Activated CD4-positive, CD25-positive, alpha-beta regulatory T cell treated with anti-CD3 and anti-CD28 coated beads, Interleukin-2, amount 50 U/mL, for 72 hours (primary cell): ENCODE measurements around the gene GIPC1.
"Not testable (repeated sequence)": the region's sequence is repeated elsewhere in the genome, so short reads cannot be mapped to it uniquely, and the experiment has no call there.

Experiments used
- DNase-seq: peaks from one replicate; pipeline ENCODE4 v3.0.0; 2021

The GIPC1 gene

DNA sequence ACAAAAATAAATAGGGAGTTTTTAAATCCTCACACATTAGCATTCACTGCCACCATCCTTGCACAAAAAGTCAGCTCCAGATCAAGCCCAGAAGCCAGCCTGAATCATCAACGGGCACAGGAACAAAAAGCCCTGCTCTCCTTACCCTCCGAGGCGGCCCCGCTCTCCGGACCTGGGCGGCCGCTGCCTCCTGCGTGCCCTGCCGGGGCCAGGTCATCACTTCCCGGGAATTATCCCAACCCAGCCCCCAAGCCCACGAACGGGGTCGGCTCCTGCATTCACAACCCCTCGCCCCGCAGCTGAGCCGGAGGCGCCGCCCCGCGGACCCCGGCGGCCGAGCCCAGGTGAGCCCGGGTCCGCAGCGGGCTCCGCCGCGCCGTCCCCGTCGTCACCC, 21.5 kb upstream of the GIPC1 start:
- no peak for DNase-seq

DNA sequence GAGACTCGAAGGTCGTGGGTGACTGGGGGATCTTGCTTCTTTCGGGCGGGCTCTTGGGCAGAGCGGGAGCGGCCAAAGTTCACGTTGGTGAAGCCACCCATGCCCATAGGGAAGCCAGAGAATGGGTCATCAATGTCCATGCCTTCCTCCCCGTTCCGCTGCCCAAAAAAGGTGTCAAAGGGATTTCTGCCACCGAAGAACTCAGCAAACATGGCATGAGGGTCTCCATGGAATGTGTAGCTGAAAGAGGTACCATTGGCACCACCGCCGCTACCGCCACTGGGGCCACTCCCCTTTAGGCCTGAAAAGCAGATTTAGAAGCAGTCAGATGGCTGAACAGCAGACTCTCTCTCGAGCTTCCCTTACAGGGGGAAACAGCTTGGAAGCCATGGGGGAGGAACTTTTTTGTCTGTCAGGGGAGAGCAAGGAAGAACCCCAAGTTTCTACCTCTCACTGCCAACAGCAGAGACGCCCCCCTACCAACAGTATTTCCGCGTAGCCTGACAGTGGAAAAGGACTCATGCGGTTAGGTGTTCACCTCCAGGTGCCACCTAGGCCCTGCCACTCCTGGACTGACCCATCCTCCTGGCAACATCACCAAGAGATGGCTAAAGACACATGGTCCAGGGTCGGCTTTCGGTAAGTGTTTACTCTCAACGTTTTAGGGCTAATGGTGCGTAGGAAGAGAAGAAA, 21.0 kb upstream of the GIPC1 start:
- DNase-seq, result no peak

DNA sequence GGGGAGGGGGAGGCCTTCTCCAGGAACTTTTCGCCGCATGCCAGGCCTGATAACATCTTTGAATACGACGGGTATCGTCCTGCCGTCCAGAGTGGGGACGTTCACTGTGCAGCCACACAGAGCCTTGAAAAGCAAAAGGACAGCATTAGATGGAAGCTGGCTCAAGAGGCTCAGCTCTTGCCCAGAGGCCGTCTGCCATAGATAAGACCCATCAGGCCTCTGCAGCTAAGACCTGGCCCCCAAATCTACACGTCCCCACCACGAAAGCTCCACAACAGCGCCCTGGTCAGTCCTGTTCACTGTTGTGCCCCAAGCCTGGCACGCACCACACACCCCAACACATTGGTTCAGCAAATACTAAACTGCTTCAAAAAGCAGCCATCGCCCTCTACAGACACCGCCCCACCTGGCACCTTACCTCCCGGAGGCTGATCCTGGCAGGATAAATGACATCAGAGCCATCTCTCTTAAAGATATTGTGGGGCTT, 20.2 kb upstream of the GIPC1 start:
- no peak for DNase-seq

DNA sequence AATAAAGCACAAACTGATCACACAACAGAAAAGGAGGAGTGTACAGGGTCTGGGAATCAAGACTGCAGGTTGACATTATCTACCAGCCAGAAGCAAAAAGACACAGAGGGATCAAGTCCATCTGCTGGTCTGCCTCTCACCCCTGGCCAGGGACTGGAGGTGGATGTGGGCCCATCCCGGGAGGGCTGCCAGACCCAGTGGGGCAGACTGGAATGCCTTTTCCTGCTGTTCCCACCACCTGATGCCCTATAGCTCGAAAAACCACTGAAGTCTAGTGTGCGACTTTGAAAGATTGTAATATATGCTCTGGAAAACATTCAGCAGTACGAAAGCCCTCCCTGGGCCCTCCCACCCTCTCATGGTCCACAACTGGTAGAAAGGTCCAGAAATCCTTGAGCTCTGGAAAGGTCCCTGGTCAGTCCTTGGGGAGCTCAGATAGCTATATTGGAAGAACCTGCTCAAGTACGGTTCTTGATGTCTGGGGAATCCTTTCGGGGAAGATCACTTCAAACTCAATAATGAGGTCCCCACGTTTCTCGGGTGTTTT, 19.6 kb upstream of the GIPC1 start:
- no peak for DNase-seq

DNA sequence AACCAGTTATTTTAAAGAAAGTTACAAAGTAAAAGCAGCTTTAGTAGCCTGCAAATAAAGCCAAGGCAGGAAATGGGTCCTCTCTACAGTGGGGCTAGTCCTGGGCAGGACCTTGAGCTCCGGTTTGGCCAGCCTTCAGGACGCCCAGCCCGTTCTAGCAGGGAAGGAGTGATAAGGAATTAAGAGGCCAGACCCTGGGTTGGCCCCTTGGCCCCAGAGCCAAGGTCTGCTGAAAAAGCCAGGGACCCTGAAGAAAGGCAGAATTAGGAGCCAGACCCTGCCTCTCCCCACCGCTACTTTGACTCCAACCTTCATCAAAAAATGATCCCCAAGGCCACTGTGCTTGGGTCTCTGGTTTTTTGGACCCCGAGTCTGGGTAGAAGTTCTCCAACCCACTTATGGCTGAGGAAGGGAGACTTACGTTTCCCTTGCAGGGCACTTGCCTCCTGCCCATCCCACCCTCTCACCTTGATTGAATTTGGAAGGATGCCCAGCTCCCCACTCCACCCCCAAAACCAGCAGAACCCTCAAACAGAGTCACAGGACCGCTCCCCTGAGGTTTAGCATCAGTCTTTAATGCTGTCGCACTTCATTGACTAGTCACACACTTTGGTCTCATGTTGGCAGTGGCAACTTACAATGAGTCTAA, 18.4 kb upstream of the GIPC1 start:
- no peak for DNase-seq

DNA sequence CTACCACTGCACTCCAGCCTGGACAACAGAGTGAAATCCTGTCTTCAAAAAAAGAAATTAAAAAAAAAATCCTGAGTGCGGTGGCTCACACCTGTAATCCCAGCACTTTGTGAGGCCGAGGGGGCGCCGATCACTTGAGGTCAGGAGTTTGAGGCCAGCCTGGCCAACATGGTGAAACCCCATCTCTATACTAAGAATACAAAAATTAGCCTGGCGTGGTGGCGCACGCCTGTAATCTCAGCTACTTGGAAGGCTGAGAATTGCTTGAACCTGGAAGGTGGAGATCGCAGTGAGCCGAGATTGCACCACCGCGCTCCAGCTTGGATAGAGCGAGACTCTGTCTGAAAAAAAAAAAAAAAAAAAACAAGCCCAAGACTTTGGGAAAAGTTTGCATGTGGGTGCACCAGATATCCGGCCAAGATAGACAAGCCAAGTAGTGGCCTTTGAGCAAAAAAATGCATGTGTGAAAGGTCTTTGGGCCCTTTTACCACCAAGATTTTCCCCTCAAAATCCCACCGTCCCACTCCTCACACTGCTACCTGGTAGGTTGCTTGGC, 16.6 kb upstream of the GIPC1 start:
- DNase-seq, result no peak

DNA sequence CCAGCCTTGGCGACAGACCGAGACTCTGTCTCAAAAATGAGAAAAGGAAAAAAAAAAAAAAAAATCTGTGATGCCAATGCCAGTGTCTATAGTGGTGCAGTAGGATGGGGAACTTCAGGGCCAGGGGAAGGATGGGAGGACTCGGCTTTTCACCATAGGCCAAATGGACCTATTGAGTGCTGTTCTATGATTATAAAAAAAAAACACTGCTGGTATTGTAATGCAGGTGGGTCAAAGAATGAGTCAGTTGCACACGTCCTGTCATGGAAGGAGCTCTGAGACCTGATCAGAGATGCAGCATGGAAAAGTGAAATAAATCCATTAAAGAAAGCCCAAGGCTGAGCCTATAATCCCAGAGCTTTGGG, 15.3 kb upstream of the GIPC1 start:
- DNase-seq, result no peak

DNA sequence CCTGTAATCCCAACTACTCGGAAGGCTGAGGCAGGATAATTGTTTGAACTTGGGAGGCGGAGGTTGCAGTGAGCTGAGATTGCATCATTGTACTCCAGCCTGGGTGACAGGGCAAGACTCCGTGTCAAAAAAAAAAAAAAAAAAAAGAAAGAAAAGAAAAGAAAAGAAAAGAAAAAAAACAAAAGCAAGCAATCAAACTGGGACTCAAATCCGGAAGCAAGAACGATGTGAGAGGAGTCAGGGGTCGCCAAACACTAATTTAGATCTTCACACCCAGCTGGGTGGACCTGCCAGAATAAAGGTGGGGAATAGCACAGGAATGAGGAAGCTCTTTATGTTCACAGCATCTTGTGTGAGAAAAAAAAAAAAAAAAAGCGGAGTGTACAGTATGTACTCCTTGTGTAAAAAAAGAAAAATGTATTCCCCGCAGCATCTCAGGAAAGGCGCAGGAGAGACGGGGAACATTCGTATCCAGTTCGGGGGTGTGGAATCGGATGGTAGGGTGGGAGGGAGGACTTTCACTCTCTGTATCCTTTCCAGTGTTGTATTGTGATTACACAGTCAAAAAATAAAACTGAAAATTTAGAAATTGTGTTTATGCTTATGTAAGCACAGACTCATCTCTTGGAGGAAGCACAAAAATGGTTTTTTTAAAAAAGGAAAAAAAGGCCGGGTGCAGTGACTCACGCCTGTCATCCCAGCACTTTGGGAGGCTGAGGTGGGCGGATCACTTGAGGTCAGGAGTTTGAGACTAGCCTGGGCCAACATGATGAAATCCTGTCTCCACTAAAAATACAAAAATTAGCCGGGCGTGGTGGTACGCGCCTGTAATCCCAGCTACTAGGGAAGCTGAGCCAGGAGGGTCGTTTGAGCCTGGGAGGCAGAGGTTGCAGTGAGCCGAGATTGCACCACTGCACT, 14.6 kb upstream of the GIPC1 start:
- no peak for DNase-seq

DNA sequence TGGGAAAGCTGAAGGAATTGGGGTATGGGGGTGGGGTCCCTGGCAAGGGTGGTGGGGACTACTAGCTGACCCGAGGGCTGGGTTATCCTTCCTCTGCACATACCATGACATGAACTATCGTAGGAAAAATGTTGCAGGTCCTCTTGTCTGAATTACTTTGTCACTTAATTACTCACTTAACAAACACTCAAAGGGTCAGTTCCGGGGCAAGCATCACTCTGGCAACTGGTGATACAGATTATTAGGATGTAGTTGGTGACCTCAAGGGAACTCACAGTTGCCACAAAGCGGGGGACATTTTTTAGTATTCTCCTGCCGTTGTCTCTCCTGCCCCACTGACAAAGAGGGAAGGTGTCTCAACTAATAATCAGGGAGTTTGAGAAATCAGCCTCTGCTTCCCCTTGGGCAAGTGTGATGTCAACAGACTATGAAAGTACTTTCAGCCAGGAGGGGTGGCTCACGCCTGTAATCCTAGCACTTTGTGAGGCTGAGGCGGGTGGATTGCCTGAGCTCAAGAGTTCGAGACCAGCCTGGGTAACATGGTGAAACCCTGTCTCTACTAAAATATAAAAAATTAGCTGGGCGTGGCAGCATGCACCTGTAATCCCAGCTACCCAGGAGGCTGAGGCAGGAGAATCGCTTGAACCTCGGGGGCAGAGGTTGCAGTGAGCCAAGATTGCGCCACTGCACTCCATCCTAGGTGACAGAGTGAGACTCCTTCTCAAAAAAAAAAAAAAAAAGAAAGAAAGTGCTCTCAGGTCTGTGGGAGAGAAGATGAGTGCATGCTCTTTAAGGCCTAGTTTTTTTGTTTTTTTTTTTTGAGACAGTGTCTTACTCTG, 12.0 kb upstream of the GIPC1 start:
- DNase-seq, result no peak

DNA sequence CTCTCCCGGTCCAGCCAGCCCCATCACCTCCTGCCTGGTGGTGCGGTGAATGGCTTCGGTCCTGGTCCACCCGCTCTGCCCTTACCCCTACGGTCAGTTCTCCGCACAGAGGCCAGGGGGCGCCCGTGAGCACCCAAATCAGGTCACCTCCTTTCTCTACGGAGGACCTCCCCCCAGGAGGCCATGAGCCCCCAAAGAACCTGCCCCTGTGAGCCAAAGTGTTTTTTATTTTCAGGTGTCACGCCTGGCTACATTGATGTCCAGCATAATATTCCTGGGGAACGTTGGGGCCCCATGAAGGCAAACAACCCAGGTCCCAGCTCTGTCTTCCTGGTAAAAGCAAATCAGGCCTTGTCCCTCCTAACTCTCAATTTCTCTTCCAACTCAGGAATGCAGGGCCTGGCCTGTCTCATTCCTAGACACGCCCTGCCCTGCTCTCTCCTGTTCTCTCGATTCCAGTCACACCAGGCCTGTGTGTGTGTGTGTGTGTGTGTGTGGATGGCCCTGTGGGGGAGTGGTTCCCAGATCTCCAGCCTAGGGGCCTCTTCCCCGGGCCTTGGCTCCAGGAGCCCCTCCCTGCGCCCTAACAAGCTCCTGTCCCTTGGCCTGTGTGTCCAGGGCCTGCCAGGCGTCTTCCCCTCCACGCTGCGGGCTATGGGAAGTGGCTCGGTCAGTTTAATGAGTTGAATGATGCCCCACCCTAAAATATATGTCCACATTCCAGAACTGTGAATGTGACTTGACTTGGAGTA, 9.7 kb upstream of the GIPC1 start:
- DNase-seq, result peak; percentile 79

DNA sequence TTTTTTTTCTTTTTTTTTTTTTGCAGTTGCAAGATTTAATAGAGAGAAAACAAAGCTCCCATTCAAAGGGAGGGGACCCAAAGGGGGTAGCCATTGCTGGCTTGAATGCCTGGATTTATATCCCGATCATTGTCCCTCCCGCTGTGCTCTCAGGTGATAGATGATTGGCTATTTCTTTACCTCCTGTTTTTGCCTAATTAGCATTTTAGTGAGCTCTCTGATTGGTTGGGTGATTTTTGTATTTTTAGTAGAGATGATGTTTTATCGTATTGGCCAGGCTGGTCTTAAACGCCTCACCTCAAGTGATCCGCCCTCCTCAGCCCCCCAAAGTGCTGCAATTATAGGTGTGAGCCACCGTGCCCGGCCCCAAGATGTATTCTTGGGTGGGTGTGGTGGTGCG, 8.6 kb upstream of the GIPC1 start:
- not testable (repeated sequence) for DNase-seq

DNA sequence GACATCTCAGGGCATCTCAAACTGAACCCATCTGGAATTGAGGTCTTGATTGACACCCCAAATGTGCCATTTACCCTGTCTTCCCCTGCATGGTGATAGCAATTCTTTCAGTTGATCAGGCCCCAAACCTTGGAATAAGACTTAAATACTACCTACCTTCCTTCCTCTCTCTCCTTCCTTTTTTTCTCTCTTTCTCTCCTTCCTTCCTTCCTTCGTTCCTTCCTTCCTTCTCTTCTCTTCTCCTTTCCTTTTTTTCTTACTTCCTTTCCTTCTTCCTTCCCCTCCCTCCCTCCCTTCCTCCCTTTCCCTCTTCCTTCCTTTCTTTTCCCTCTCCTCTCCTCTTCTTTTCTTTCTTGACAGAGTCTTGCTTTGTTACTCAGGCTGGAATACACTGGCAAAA, 7.4 kb upstream of the GIPC1 start:
- DNase-seq, result no peak

DNA sequence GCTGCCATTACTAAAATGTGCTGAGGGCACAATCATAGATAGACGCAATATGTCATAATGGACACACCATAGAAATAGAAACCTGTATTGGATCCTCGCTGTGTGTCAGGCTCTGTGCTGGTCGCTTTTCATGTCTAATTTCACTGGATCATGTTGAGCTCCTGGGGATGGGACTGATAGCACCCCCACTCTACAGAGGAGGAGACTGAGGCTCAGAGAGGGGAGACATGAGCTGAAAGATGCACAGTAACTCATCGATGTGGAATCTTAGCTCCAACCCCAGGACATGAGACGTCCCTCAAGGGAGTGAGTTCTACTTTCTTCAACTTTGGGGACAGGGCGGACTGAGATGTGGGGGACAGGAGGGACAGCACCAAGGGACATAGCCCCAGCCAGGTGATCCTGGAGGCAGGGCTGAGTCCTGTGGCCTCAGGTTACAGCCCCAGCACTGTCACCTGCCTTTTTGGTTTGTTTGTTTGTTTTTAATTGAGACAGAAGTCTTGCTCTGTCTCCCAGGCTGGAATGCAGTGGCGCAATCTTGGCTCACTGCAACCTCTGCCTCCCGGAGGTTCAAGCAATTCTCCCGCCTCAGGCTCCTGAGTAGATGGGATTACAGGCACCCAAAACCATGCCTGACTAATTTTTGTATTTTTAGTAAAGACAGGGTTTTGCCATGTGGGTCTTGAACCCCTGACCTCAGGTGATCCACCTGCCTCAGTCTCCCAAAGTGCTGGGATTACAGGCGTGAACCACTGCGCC, 6.6 kb upstream of the GIPC1 start:
- DNase-seq, result no peak

DNA sequence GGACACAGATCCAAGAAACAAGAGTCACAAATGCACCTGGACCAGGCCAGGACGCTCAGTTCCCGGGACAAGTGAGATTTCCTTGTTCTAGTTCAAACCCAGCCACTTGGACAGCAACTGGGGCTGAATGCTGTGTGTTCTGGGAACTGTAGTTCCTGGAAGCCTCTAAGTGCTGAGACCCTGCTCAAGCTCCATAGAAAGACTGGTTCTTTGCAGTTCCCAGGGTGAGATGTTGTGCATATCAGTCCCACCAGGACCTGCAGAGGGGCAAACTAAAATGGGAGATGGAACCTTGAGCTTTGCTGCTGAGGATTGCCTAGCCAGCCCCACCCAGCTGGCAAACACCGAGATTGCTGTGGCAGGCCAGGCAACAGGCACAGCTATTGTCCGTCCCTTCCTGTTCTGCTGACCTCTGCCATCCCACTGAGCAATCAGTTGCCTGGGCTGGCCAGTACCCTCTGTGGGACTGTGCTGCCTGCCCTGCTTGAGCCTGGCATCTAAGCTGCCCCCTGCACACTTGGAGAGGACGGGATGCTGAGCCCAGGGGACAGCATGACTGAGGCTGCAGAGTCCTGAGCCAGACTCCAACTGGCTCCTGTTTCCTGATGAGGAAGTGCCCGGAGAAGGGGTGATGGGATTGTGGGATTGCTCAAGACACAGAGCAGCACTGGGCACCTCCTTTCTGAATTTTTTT, 1.4 kb upstream of the GIPC1 start:
- DNase-seq, result no peak

DNA sequence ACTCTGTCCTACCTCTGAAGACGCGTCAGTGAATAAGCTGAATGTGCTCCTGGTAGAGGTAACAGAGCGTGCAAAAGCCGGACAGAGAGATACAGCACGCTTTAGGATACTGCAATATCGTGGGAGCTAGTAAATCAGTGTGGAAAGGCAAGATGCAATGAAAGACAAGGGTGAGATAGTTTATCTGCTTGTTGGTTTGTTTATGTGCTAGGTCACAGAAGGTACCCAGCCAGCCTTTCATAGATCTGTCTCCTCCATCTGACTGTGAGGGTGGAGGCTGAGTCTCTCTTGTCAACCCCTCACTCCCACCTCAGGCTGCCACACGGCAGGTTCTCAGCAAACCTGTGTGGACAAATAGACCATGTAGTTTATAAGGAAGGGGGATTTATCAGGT, 904 bp upstream of the GIPC1 start:
- DNase-seq, result no peak

DNA sequence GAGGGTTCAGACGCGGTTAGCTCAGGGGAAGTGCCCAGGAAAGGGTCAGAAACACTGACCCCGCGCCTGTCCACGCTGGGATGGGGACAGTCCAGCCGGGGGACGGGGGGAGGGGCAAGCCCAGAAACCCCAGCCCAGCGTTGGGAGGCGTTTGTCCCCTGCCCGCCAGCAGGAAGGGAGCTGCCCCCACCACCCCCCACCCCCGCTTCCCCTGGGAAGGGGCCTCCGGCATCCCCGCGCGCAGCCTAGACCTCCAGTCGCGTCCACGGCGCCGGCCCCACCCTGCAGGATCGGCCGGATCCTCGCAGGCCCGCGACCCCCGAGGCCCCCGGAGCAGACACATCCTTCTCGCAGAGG, 277 bp downstream of the GIPC1 start:
- DNase-seq, result no peak

DNA sequence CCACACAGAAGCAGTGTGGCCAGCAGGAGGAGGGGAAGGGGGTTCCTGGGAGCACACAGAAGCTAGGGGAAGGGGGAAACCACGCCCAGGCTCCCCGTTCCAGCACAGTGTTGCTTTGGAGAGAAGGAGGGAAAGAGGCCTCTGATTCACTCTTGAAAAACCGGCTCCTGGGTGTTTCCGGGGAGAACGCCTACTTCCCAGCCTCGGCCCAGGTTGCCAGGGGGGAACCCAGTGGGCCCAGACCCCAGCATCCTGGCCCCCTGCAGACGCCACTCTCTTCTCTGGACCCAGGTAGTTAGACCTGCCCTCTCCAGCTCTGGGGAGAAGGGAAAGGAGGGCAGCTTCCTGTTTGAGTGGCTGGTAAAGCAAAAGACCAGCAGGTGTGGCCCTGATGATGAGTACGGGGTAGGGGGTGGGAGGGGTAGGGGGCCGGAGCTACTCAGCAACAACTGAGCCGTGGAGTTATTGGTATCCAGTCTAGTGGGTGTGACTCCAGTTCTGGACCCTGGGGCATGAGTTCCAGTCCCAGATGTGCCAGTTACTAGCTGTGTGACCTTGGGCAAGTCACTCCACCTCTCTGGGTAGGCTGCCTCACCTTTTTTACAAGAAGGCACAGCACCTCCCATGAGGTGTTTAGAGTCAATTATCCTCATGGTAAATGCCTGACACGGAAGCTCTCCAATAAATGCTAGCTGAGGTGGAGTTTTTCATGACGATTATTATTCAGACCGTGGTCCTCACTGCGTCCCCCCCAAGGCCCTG, 836 bp downstream of the GIPC1 start:
- no peak for DNase-seq

DNA sequence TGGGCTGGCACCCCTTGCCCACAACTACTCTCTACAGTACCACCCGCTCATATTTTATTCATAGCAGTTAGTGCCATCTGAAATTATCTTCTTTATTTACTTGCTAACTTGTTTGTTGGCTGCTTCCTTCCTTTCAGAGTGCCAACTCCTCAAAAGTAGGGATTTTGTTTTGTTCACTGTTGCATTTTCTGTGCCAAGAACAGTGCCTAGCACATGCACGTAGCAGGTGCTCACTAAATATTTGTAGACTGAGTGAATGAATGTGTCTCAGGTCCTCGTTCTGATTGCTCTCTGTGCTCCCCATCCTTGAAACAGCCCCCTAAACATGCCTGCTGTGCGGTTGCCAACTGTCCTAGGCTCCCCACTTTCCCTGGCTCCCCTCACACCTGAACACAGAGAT, 1.5 kb downstream of the GIPC1 start:
- no peak for DNase-seq

DNA sequence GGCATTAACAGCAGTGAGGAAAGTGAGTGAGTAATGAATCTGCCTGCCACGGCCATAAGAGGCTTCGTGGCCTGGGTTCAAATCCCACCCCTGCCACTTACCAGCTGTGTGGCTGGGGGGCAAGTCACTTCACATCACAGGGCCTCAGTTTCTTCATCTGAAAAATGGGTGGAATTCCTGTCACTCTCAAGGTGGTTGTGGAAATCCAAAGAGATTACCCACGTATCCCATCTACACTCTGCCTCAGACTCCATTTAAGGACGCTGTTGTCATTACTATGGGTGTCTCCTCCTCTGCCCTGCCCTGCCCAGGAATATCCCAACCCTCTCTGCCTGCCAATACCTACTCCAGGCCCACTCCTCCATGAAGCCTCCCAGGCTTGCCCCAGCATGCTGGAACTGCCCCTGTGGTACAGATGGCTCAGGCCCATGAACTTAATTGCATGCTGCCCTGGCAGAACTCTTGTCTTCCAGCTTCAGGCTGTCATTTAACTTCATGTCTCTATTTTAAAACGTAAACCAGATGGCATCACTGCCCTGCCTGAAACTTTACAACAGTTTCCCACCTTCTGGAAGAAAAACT, 3.1 kb downstream of the GIPC1 start:
- DNase-seq, result no peak
